Sigmoid colon (tissue), 4 donors: ENCODE measurements around the gene NFKB2.

Source experiments
- CTCF ChIP-seq, 4 experiments: fragments of 450-650 bp in 3 of 4; fragments of 200-600 bp in 1 of 4; IDR thresholded peaks; one replicate each; pipeline ENCODE4 v1.5.1; 2016 to 2019; ENCODE audit warnings: antibody characterized with exemption in 4 of 4, mild to moderate bottlenecking in 3 of 4, moderate library complexity in 2 of 4
- EP300 ChIP-seq, 4 donors: sonication (generic); formaldehyde crosslinking; IDR thresholded peaks; one replicate each; pipeline ENCODE4 v1.6.1; 2017; ENCODE audit warnings: antibody characterized with exemption in 4 of 4
- POLR2A ChIP-seq, 2 donors: fragments of 450-650 bp; IDR thresholded peaks; one replicate each; pipeline ENCODE4 v1.6.1; 2016; ENCODE audit warnings: antibody characterized with exemption in 2 of 2, mild to moderate bottlenecking in 2 of 2, moderate library complexity in 2 of 2

- TF ChIP-seq CTCF (IDR thresholded peaks at IDR 0.05) (no peak), POLR2A (IDR thresholded peaks at IDR 0.05) (no peak), EP300 (IDR thresholded peaks at IDR 0.05) (no peak)
Observed at GRCh38 chr10:102449321-102450123, 54.0 kb downstream of the NFKB2 start.
